H9 (cell line): ENCODE measurements around the gene MED9. TPM values are rescaled to one million over a fixed set of nuclear protein-coding genes. Genes with fewer than 3 reads are reported as not detected.
A peak's percentile ranks its signal among the peaks of the same experiment; 100 is the strongest.

Experiments
- DNase-seq: peaks from one replicate; pipeline ENCODE4 v3.0.0-alpha.2; 2017
- H2AFZ ChIP-seq: one replicate; pipeline ENCODE4 v1.6.1; 2013; ENCODE audit warnings: mild to moderate bottlenecking, low read length, control low read depth, moderate library complexity
- H2AK5ac ChIP-seq: 2 replicates; pipeline ENCODE4 v1.6.1; 2013; ENCODE audit warnings: low read length, control low read depth, mixed read lengths; ENCODE audit not compliant: insufficient read length
- H2BK120ac ChIP-seq: one replicate; pipeline ENCODE4 v1.6.1; 2013; ENCODE audit warnings: low read depth, mild to moderate bottlenecking, low read length, control low read depth, inconsistent platforms; ENCODE audit not compliant: poor library complexity, severe bottlenecking
- H2BK12ac ChIP-seq: 2 replicates; pipeline ENCODE4 v1.6.1; 2013; ENCODE audit warnings: low read length, control low read depth, mixed read lengths, low read depth; ENCODE audit not compliant: insufficient read length
- H2BK15ac ChIP-seq: 2 replicates; pipeline ENCODE4 v1.6.1; 2013; ENCODE audit warnings: low read depth, low read length, control low read depth
- H2BK20ac ChIP-seq: one replicate; pipeline ENCODE4 v1.6.1; 2013; ENCODE audit warnings: low read depth, mild to moderate bottlenecking, low read length, control low read depth, inconsistent platforms; ENCODE audit not compliant: poor library complexity, severe bottlenecking
- H2BK5ac ChIP-seq: 2 replicates; pipeline ENCODE4 v1.6.1; 2013; ENCODE audit warnings: low read length, control low read depth, mixed read lengths; ENCODE audit not compliant: insufficient read length
- H3K14ac ChIP-seq: 2 replicates; pipeline ENCODE4 v1.6.1; 2013; ENCODE audit warnings: low read length, control low read depth; ENCODE audit not compliant: insufficient read depth
- H3K18ac ChIP-seq: 2 replicates; pipeline ENCODE4 v1.6.1; 2013; ENCODE audit warnings: low read depth, mild to moderate bottlenecking, mixed read lengths, low read length, control low read depth; ENCODE audit not compliant: insufficient read length
- H3K23ac ChIP-seq: 2 replicates; pipeline ENCODE4 v1.6.1; 2013; ENCODE audit warnings: low read length, control low read depth, mixed read lengths, low read depth; ENCODE audit not compliant: insufficient read length
- H3K23me2 ChIP-seq: 2 replicates; pipeline ENCODE4 v1.6.1; 2013; ENCODE audit warnings: low read depth, mild to moderate bottlenecking, mixed read lengths, low read length, control low read depth; ENCODE audit not compliant: insufficient read length, poor library complexity, severe bottlenecking
- H3K27ac ChIP-seq: 2 replicates; pipeline ENCODE4 v1.5.1; 2013; ENCODE audit warnings: low read length, control low read depth, mixed read lengths, low read depth; ENCODE audit not compliant: insufficient read length
- H3K27me3 ChIP-seq: 2 replicates; pipeline ENCODE4 v1.6.1; 2013; ENCODE audit warnings: low read length, control low read depth, inconsistent platforms; ENCODE audit not compliant: insufficient read depth
- H3K4ac ChIP-seq: 2 replicates; pipeline ENCODE4 v1.6.1; 2013; ENCODE audit warnings: low read depth, mild to moderate bottlenecking, control low read depth, inconsistent platforms, low read length, moderate library complexity
- H3K4me1 ChIP-seq: 2 replicates; pipeline ENCODE4 v1.6.1; 2013; ENCODE audit warnings: low read length, control low read depth, inconsistent platforms; ENCODE audit not compliant: insufficient read depth
- H3K4me2 ChIP-seq: 2 replicates; pipeline ENCODE4 v1.6.1; 2013; ENCODE audit warnings: low read length, control low read depth, mixed read lengths; ENCODE audit not compliant: insufficient read length, insufficient read depth
- H3K56ac ChIP-seq: 2 replicates; pipeline ENCODE4 v1.6.1; 2013; ENCODE audit warnings: low read depth, mild to moderate bottlenecking, mixed read lengths, low read length, control low read depth; ENCODE audit not compliant: insufficient read length
- H3K79me1 ChIP-seq: 2 replicates; pipeline ENCODE4 v1.6.1; 2013; ENCODE audit warnings: low read depth, mild to moderate bottlenecking, moderate library complexity, low read length, control low read depth, inconsistent platforms; ENCODE audit not compliant: insufficient read depth, poor library complexity, severe bottlenecking
- H3K79me2 ChIP-seq: 2 replicates; pipeline ENCODE4 v1.6.1; 2013; ENCODE audit warnings: low read length, control low read depth, inconsistent platforms; ENCODE audit not compliant: insufficient read depth
- H3K9ac ChIP-seq: 2 replicates; pipeline ENCODE4 v1.6.1; 2013; ENCODE audit warnings: low read length, control low read depth, mixed read lengths; ENCODE audit not compliant: insufficient read length; ENCODE audit errors: extremely low read depth
- H3K9me3 ChIP-seq: one replicate; pipeline ENCODE4 v1.6.1; 2013; ENCODE audit warnings: low read depth, low read length, inconsistent platforms; ENCODE audit not compliant: control insufficient read depth
- H3T11ph ChIP-seq: one replicate; pipeline ENCODE4 v1.6.1; 2013; ENCODE audit warnings: mild to moderate bottlenecking, low read length, control low read depth, inconsistent platforms
- H4K20me1 ChIP-seq: one replicate; pipeline ENCODE4 v1.6.1; 2013; ENCODE audit not compliant: control insufficient read depth, insufficient read length, insufficient read depth
- H4K5ac ChIP-seq: 2 replicates; pipeline ENCODE4 v1.6.1; 2013; ENCODE audit warnings: low read depth, mild to moderate bottlenecking, mixed read lengths, low read length, control low read depth; ENCODE audit not compliant: insufficient read length
- H4K8ac ChIP-seq: replicated peaks from 2 replicates; pipeline ENCODE4 v1.6.1; 2013; ENCODE audit warnings: low read length, control low read depth, mixed read lengths, low read depth; ENCODE audit not compliant: insufficient read length
- H4K91ac ChIP-seq: 2 replicates; pipeline ENCODE4 v1.6.1; 2013; ENCODE audit warnings: low read depth, mild to moderate bottlenecking, moderate library complexity, mixed read lengths, low read length, control low read depth; ENCODE audit not compliant: insufficient read length
- H3K27ac Mint-ChIP-seq, 3 experiments: 2 replicates in 2 of 3; 3 replicates in 1 of 3; pipeline ENCODE4 v1.8.0; 2020 to 2021; ENCODE audit warnings: mixed read lengths in 3 of 3, mild to moderate bottlenecking in 1 of 3, moderate library complexity in 1 of 3
- H3K27me3 Mint-ChIP-seq: 2 replicates; pipeline ENCODE4 v1.8.0; 2021; ENCODE audit warnings: low read depth, mild to moderate bottlenecking, moderate library complexity, mixed read lengths
- H3K36me3 Mint-ChIP-seq, 3 experiments: 2 replicates in 2 of 3; 3 replicates in 1 of 3; pipeline ENCODE4 v1.8.0; 2020 to 2021; ENCODE audit warnings: low read depth in 3 of 3, mixed read lengths in 3 of 3; ENCODE audit not compliant: insufficient read depth in 1 of 3
- H3K4me1 Mint-ChIP-seq, 2 experiments: 2 replicates each; pipeline ENCODE4 v1.8.0; 2020; ENCODE audit warnings: mixed read lengths in 2 of 2
- H3K4me3 Mint-ChIP-seq, 2 experiments: 2 replicates in 1 of 2; 3 replicates in 1 of 2; pipeline ENCODE4 v1.8.0; 2020 to 2021; ENCODE audit warnings: mild to moderate bottlenecking in 2 of 2, mixed read lengths in 2 of 2, moderate library complexity in 1 of 2
- H3K9me3 Mint-ChIP-seq, 2 experiments: 2 replicates in 1 of 2; 3 replicates in 1 of 2; pipeline ENCODE4 v1.8.0; 2020; ENCODE audit warnings: mild to moderate bottlenecking in 2 of 2, mixed read lengths in 2 of 2, moderate library complexity in 1 of 2
- WGBS: extraction: QIAGEN DNeasy Blood & Tissue Kit; methylation state at CpG from one replicate; pipeline ENCODE4 v1.1.7; 2013; ENCODE audit warnings: missing lambda C conversion rate, low lambda C conversion rate, mixed read lengths; ENCODE audit not compliant: insufficient read length; ENCODE audit errors: extremely low coverage; 5-methylcytosine and 5-hydroxymethylcytosine counted together
- total RNA-seq: library from RNA; stranded (reverse); gene quantifications from 2 replicates; pipeline ENCODE4 v1.2.1, GENCODE V29; 2021
- TF ChIP-seq, protein P1 (sequence below): fragments of 200-600 bp; sonication (generic); conservative IDR thresholded peaks from 3 replicates; pipeline ENCODE4 v1.8.0; 2021; ENCODE audit warnings: antibody characterized with exemption, mild to moderate bottlenecking

The MED9 gene
- total RNA-seq, 1 experiment from 2014 or later, result 20.0 TPM

DNA sequence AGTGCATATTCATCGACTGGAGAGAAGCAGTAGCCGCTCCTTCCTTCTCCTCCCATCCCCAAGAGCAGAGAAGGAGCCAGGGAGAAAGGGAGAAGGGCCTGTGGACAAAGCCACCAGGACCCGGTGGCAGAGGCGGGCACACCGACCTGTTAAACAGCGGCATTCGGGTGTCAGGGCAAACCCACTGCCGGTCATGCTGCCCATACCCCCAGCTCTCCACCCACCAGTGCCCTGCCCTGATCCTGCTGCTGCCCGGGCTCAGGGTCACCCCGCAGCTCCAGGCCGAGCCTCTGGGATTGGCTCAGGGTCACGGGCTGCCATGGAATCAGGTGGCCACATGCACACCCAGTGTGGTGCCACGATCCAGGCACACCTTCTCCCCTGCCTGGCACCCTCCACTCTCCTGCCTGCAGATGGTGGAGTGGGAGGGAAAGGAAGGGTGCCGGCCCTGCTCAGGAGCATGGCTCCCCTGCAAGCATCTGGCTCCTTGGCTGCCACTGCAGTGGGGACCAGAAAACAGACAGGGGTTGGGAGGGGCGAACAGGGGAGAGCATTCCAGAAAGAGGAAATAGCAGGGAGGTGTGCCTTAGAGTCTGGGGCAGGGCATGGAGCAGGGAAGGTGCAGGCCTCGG lies 37.7 kb downstream of the MED9 start:
- Mint-ChIP-seq H3K4me3 (peak overlapping the region in 1 of 2 experiments; percentile 42; a peak in 1 of 5 replicates), H3K36me3 (no peaks in the 10 kb centered on the region; a peak in 2 of 7 replicates), H3K27ac (peak overlapping the region in 2 of 3 experiments; percentile 44 to 67; a peak in 2 of 7 replicates), H3K9me3 (no peaks in the 10 kb centered on the region), H3K27me3 (no peaks in the 10 kb centered on the region), H3K4me1 (peaks cover 26 to 30% of the 10 kb centered on the region in 2 experiments)
- H2BK120ac ChIP-seq, result no peak overlapping the region
- no peak overlapping the region for H4K5ac ChIP-seq
- no peak overlapping the region for H3T11ph ChIP-seq
- H3K27me3 ChIP-seq, result no peaks in the 10 kb centered on the region
- no peaks in the 10 kb centered on the region for H3K79me2 ChIP-seq
- H3K9ac ChIP-seq, result no peak overlapping the region
- H3K27ac ChIP-seq, result no peak overlapping the region
- TF ChIP-seq, protein P1, sequence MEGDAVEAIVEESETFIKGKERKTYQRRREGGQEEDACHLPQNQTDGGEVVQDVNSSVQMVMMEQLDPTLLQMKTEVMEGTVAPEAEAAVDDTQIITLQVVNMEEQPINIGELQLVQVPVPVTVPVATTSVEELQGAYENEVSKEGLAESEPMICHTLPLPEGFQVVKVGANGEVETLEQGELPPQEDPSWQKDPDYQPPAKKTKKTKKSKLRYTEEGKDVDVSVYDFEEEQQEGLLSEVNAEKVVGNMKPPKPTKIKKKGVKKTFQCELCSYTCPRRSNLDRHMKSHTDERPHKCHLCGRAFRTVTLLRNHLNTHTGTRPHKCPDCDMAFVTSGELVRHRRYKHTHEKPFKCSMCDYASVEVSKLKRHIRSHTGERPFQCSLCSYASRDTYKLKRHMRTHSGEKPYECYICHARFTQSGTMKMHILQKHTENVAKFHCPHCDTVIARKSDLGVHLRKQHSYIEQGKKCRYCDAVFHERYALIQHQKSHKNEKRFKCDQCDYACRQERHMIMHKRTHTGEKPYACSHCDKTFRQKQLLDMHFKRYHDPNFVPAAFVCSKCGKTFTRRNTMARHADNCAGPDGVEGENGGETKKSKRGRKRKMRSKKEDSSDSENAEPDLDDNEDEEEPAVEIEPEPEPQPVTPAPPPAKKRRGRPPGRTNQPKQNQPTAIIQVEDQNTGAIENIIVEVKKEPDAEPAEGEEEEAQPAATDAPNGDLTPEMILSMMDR, result no peak
- no CpG with 5 or more reads among the region's 16 CpGs for WGBS
- H4K20me1 ChIP-seq, result no peaks in the 10 kb centered on the region
- no peak overlapping the region for H2BK15ac ChIP-seq
- H3K18ac ChIP-seq, result no peak overlapping the region
- no peak overlapping the region for H2AK5ac ChIP-seq
- H3K23ac ChIP-seq, result no peak overlapping the region
- H4K91ac ChIP-seq, result no peak overlapping the region
- no peaks in the 10 kb centered on the region for H3K79me1 ChIP-seq
- no peaks in the 10 kb centered on the region for H3K9me3 ChIP-seq
- H3K4me2 ChIP-seq, result no peak overlapping the region
- no peaks in the 10 kb centered on the region for H3K23me2 ChIP-seq
- H3K56ac ChIP-seq, result no peak overlapping the region
- H2AFZ ChIP-seq, result no peak overlapping the region
- no peak overlapping the region for H2BK12ac ChIP-seq
- no peak overlapping the region for H2BK20ac ChIP-seq
- no peak overlapping the region for H3K4ac ChIP-seq
- H4K8ac ChIP-seq, result no peak overlapping the region
- no peak overlapping the region for H2BK5ac ChIP-seq
- H3K14ac ChIP-seq, result no peak overlapping the region
- no peak for DNase-seq
- peaks cover 4% of the 10 kb centered on the region; the same call in 1 of the 2 replicates for H3K4me1 ChIP-seq
